Keratinocyte (primary cell): ENCODE measurements around the gene TCEANC2. TPM values are rescaled to one million over a fixed set of nuclear protein-coding genes. Genes with fewer than 3 reads are reported as not detected.

Experiments
- DNase-seq: peaks from one replicate; pipeline ENCODE4 v3.0.0-alpha.2; 2011; ENCODE audit warnings: low read depth, missing footprints, low spot score
- FAIRE-seq: peaks from 2 replicates; lab custom pipeline; 2011; peaks lifted over from hg19 to GRCh38; lab: Jason Lieb, UNC
- H2AFZ ChIP-seq: 2 replicates; pipeline ENCODE4 v1.6.0; 2012; ENCODE audit warnings: low read length, control low read depth, inconsistent platforms; ENCODE audit not compliant: control insufficient read depth
- H3K27ac ChIP-seq: 2 replicates; pipeline ENCODE4 v1.5.1; 2011; ENCODE audit warnings: low read length; ENCODE audit not compliant: control insufficient read depth, insufficient read depth
- H3K27me3 ChIP-seq: 3 replicates; pipeline ENCODE4 v1.6.0; 2011; ENCODE audit warnings: low read length; ENCODE audit not compliant: control insufficient read depth, insufficient read depth; ENCODE audit errors: extremely low read depth
- H3K36me3 ChIP-seq, 2 experiments: 2 replicates in 1 of 2; 3 replicates in 1 of 2; pipeline ENCODE4 v1.5.1; 2011; ENCODE audit warnings: low read length in 2 of 2, mild to moderate bottlenecking in 1 of 2; ENCODE audit not compliant: control insufficient read depth in 2 of 2, insufficient read depth in 2 of 2; ENCODE audit errors: extremely low read depth in 1 of 2
- H3K4me1 ChIP-seq: 3 replicates; pipeline ENCODE4 v1.5.1; 2011; ENCODE audit warnings: low read length; ENCODE audit not compliant: control insufficient read depth, insufficient read depth; ENCODE audit errors: extremely low read depth
- H3K4me2 ChIP-seq: 3 replicates; pipeline ENCODE4 v1.6.0; 2011; ENCODE audit warnings: low read depth, low read length; ENCODE audit not compliant: control insufficient read depth, insufficient read depth; ENCODE audit errors: extremely low read depth
- H3K4me3 ChIP-seq, 3 experiments: fragments of 200-600 bp in 1 of 3; sonication (generic) in 1 of 3; 2 replicates in 2 of 3; 3 replicates in 1 of 3; pipeline ENCODE4 v1.5.1; 2011 to 2016; ENCODE audit warnings: low read length in 3 of 3, mild to moderate bottlenecking in 3 of 3, control low read depth in 2 of 3, inconsistent platforms in 1 of 3, low read depth in 1 of 3, mixed read lengths in 1 of 3, mixed run types in 1 of 3, moderate library complexity in 1 of 3; ENCODE audit not compliant: control insufficient read depth in 2 of 3, insufficient read depth in 2 of 3; ENCODE audit errors: extremely low read depth in 1 of 3
- H3K79me2 ChIP-seq: 2 replicates; pipeline ENCODE4 v1.6.0; 2012; ENCODE audit warnings: low read length; ENCODE audit not compliant: control insufficient read depth, insufficient read depth
- H3K9ac ChIP-seq: 3 replicates; pipeline ENCODE4 v1.6.0; 2011; ENCODE audit warnings: low read length; ENCODE audit not compliant: control insufficient read depth, insufficient read depth; ENCODE audit errors: extremely low read depth
- H3K9me1 ChIP-seq: 3 replicates; pipeline ENCODE4 v1.6.0; 2011; ENCODE audit warnings: low read length; ENCODE audit not compliant: control insufficient read depth, insufficient read depth; ENCODE audit errors: extremely low read depth
- H3K9me3 ChIP-seq: 2 replicates; pipeline ENCODE4 v1.5.1; 2012; ENCODE audit warnings: low read depth, low read length; ENCODE audit not compliant: control insufficient read depth
- H4K20me1 ChIP-seq: 3 replicates; pipeline ENCODE4 v1.6.0; 2011; ENCODE audit warnings: low read length; ENCODE audit not compliant: control insufficient read depth, insufficient read depth; ENCODE audit errors: extremely low read depth
- EZH2 ChIP-seq: IDR thresholded peaks from one replicate; pipeline ENCODE4 v1.6.1; 2012; ENCODE audit warnings: inconsistent platforms, mild to moderate bottlenecking, low read length, moderate library complexity
- dilution Hi-C: fragments of 300-500 bp; cut with MboI; formaldehyde crosslinking; loops from one replicate; pipeline ENCODE4 v1.7.0; 2020; ENCODE audit warnings: low sequenced_read_pairs; ENCODE audit not compliant: extremely low pct_ligation_motif_present
- polyA plus RNA-seq, 5 experiments: library from polyadenylated mRNA; depleted of rRNA in 3 of 5; stranded (reverse) in 3 of 5; stranded (forward) in 1 of 5; unstranded in 1 of 5; fragments of >200 nt; gene quantifications; 1 replicate in 1 of 5; 2 replicates in 3 of 5; 3 replicates in 1 of 5; pipeline versions ENCODE4 v1.2.1 to v1.2.3, GENCODE V29; 2011 to 2012; ENCODE audit warnings: missing spikeins in 2 of 5, low read depth in 1 of 5, low replicate concordance in 1 of 5
- TF ChIP-seq, protein P1 (sequence below), 3 experiments: IDR thresholded peaks in 1 of 3; conservative IDR thresholded peaks in 1 of 3; optimal IDR thresholded peaks in 1 of 3; 2 replicates in 2 of 3; 3 replicates in 1 of 3; pipeline versions ENCODE3 to v1.5.1; 2011; ENCODE audit warnings: low read length in 3 of 3, mild to moderate bottlenecking in 3 of 3, moderate library complexity in 2 of 3, control low read depth in 1 of 3, inconsistent platforms in 1 of 3; ENCODE audit not compliant: insufficient read depth in 2 of 3; ENCODE audit errors: extremely low read depth in 1 of 3

Gene TCEANC2
- polyA plus RNA-seq, 1 donor (not counting 4 experiments of a cell fraction or from before 2014, with no cell fraction given), result 4.3 TPM

- dilution Hi-C loops, result no loop called here
- no peaks in the 10 kb centered on the region for H3K36me3 ChIP-seq
- DNase-seq (no peak), FAIRE-seq (no peak)
- H3K9me1 ChIP-seq, result no peaks in the 10 kb centered on the region
- H3K4me1 ChIP-seq, result peaks cover 9% of the 10 kb centered on the region
- H3K27ac ChIP-seq, result no peak overlapping the region
- no peaks in the 10 kb centered on the region for H3K79me2 ChIP-seq
- H2AFZ ChIP-seq, result no peak overlapping the region
- no peak overlapping the region for H3K4me3 ChIP-seq
- H4K20me1 ChIP-seq, result no peaks in the 10 kb centered on the region
- no peak overlapping the region for H3K9ac ChIP-seq
- H3K4me2 ChIP-seq, result no peak overlapping the region
- no peak for TF ChIP-seq EZH2
- TF ChIP-seq, protein P1, sequence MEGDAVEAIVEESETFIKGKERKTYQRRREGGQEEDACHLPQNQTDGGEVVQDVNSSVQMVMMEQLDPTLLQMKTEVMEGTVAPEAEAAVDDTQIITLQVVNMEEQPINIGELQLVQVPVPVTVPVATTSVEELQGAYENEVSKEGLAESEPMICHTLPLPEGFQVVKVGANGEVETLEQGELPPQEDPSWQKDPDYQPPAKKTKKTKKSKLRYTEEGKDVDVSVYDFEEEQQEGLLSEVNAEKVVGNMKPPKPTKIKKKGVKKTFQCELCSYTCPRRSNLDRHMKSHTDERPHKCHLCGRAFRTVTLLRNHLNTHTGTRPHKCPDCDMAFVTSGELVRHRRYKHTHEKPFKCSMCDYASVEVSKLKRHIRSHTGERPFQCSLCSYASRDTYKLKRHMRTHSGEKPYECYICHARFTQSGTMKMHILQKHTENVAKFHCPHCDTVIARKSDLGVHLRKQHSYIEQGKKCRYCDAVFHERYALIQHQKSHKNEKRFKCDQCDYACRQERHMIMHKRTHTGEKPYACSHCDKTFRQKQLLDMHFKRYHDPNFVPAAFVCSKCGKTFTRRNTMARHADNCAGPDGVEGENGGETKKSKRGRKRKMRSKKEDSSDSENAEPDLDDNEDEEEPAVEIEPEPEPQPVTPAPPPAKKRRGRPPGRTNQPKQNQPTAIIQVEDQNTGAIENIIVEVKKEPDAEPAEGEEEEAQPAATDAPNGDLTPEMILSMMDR (optimal IDR thresholded peaks at IDR 0.05 in 1 of 3, IDR thresholded peaks at IDR 0.05 in 1 of 3, conservative IDR thresholded peaks at IDR 0.05 in 1 of 3; ENCODE audit: extremely low read depth in 1 of 3, insufficient read depth in 2 of 3, low read length in 3 of 3), result no peak
- no peaks in the 10 kb centered on the region for H3K27me3 ChIP-seq
- no peaks in the 10 kb centered on the region for H3K9me3 ChIP-seq
These were observed 48.8 kb upstream of the TCEANC2 start for GRCh38 chr1:54004481-54005049.

DNA sequence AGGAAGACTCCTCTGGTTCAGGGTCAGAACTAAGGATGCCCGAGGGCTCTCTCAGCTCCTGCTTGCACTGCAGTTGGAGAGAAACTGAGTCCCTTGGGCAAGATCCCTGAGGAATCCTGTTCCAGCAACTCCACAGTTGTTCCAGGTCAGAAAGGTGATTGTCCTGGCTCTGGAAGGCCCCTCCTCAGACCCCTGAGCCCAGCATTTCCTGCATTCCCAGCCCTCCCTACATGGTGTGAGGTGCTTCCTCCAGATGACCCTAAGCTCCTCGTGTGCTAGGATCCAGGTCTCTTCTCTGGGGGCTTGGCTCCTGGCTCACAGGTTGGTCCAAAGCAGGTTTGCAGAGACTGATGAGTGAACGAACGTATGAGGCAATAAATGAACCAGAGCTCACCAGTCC lies 46.9 kb upstream of the TCEANC2 start:
- Histone ChIP-seq H3K4me1 (peaks cover 4% of the 10 kb centered on the region), H3K27me3 (peaks cover 6% of the 10 kb centered on the region), H3K79me2 (no peaks in the 10 kb centered on the region), H2AFZ (no peak overlapping the region), H3K4me2 (no peak overlapping the region), H3K27ac (no peak overlapping the region), H3K9me1 (no peaks in the 10 kb centered on the region), H3K36me3 (no peaks in the 10 kb centered on the region), H3K9me3 (no peaks in the 10 kb centered on the region), H4K20me1 (no peaks in the 10 kb centered on the region), H3K9ac (no peak overlapping the region), H3K4me3 (no peak overlapping the region)
- dilution Hi-C loops, result no loop called here
- DNase-seq (no peak), FAIRE-seq (no peak)
- TF ChIP-seq EZH2, result no peak
- TF ChIP-seq, protein P1 (optimal IDR thresholded peaks at IDR 0.05 in 1 of 3, IDR thresholded peaks at IDR 0.05 in 1 of 3, conservative IDR thresholded peaks at IDR 0.05 in 1 of 3; ENCODE audit: extremely low read depth in 1 of 3, insufficient read depth in 2 of 3, low read length in 3 of 3), result no peak
